GM12891 (cell line): ENCODE results near the gene KCNQ1OT1.
"Not testable (repeated sequence)": the region's sequence is repeated elsewhere in the genome, so short reads cannot be mapped to it uniquely, and the experiment has no call there.

Source experiments
- DNase-seq: peaks from one replicate; pipeline ENCODE4 v3.0.0; 2011; ENCODE audit warnings: low spot score; ENCODE audit not compliant: insufficient read length
- FAIRE-seq: peaks from 2 replicates; lab custom pipeline; 2011; peaks lifted over from hg19 to GRCh38; lab: Jason Lieb, UNC
- PAX5 ChIP-seq: IDR thresholded peaks from 2 replicates; pipeline ENCODE4 v1.6.1; 2011; ENCODE audit warnings: low read length, moderate library complexity, mild to moderate bottlenecking; ENCODE audit not compliant: insufficient read depth, severe bottlenecking
- POLR2A ChIP-seq: IDR thresholded peaks from 2 replicates; pipeline ENCODE4 v1.6.1; 2011; ENCODE audit warnings: low read depth, low read length, control low read depth
- POLR2AphosphoS5 ChIP-seq: IDR thresholded peaks from 2 replicates; pipeline ENCODE4 v1.6.1; 2011; ENCODE audit warnings: low read depth, low read length, control low read depth
- POU2F2 ChIP-seq: IDR thresholded peaks from 2 replicates; pipeline ENCODE4 v1.6.1; 2011; ENCODE audit warnings: low read depth, mild to moderate bottlenecking, control low read depth, low read length, moderate library complexity
- SPI1 ChIP-seq: IDR thresholded peaks from 2 replicates; pipeline ENCODE4 v1.6.1; 2011; ENCODE audit warnings: low read depth, low read length, control low read depth
- TAF1 ChIP-seq: IDR thresholded peaks from 2 replicates; pipeline ENCODE4 v1.6.1; 2011; ENCODE audit warnings: low read depth, low read length, control low read depth

The KCNQ1OT1 gene

GRCh38 chr11:2645779-2646118, 54.0 kb downstream of the KCNQ1OT1 start:
- no peak for TF ChIP-seq POU2F2
- TF ChIP-seq POLR2AphosphoS5: no peak
- no peak for TF ChIP-seq SPI1
- TF ChIP-seq PAX5: no peak
- no peak for TF ChIP-seq POLR2A
- TF ChIP-seq TAF1: no peak
- FAIRE-seq: no peak
- DNase-seq: no peak

- TF ChIP-seq POU2F2 (no peak), SPI1 (no peak), POLR2A (no peak), POLR2AphosphoS5 (no peak), TAF1 (no peak), PAX5 (no peak)
Observed at GRCh38 chr11:2644844-2645778, 54.7 kb downstream of the KCNQ1OT1 start.

GRCh38 chr11:2643746-2644145, 56.0 kb downstream of the KCNQ1OT1 start:
- FAIRE-seq: no peak
- DNase-seq: no peak
- TF ChIP-seq SPI1 (no peak), PAX5 (no peak), TAF1 (no peak), POLR2AphosphoS5 (no peak), POU2F2 (no peak)

More at GRCh38 chr11:2644844-2645778, 54.7 kb downstream of the KCNQ1OT1 start:
- FAIRE-seq (no peak), DNase-seq (no peak)

- FAIRE-seq: no peak
- TF ChIP-seq TAF1 (no peak), POLR2A (no peak), SPI1 (no peak), POU2F2 (no peak), PAX5 (no peak), POLR2AphosphoS5 (no peak)
- no peak for DNase-seq
Observed at GRCh38 chr11:2641623-2642022, 58.2 kb downstream of the KCNQ1OT1 start.

- DNase-seq, FAIRE-seq: not testable (repeated sequence)
Observed at GRCh38 chr11:2639763-2640162, 60.0 kb downstream of the KCNQ1OT1 start.

GRCh38 chr11:2631161-2631560, 68.6 kb downstream of the KCNQ1OT1 start:
- FAIRE-seq (no peak), DNase-seq (no peak)

GRCh38 chr11:2630679-2631078, 69.1 kb downstream of the KCNQ1OT1 start:
- no peak for FAIRE-seq
- DNase-seq: no peak
- no peak for TF ChIP-seq POLR2AphosphoS5
- TF ChIP-seq POU2F2: no peak
- no peak for TF ChIP-seq PAX5
- no peak for TF ChIP-seq POLR2A
- TF ChIP-seq SPI1: no peak
- no peak for TF ChIP-seq TAF1

More at GRCh38 chr11:2631161-2631560, 68.6 kb downstream of the KCNQ1OT1 start:
- TF ChIP-seq POLR2AphosphoS5 (no peak), POLR2A (no peak), SPI1 (no peak), PAX5 (no peak), TAF1 (no peak), POU2F2 (no peak)

GRCh38 chr11:2625183-2625582, 74.6 kb downstream of the KCNQ1OT1 start:
- FAIRE-seq (no peak), DNase-seq (no peak)
- TF ChIP-seq POLR2AphosphoS5: no peak
- TF ChIP-seq POU2F2: no peak
- TF ChIP-seq TAF1: no peak
- no peak for TF ChIP-seq POLR2A
- no peak for TF ChIP-seq PAX5
- TF ChIP-seq SPI1: no peak

- DNase-seq (no peak), FAIRE-seq (no peak)
- TF ChIP-seq POLR2AphosphoS5 (no peak), TAF1 (no peak), PAX5 (no peak), POLR2A (no peak), POU2F2 (no peak), SPI1 (no peak)
Observed at GRCh38 chr11:2621894-2622293, 77.9 kb downstream of the KCNQ1OT1 start.

GRCh38 chr11:2612884-2613571, 86.8 kb downstream of the KCNQ1OT1 start:
- no peak for DNase-seq
- no peak for FAIRE-seq
- TF ChIP-seq SPI1 (no peak), POLR2A (no peak), POU2F2 (no peak), TAF1 (no peak), POLR2AphosphoS5 (no peak), PAX5 (no peak)
